Anterior cingulate cortex (tissue), 58 donors: ENCODE results near the gene VRK1.
"Not testable (repeated sequence)": the region's sequence is repeated elsewhere in the genome, so short reads cannot be mapped to it uniquely, and the experiment has no call there.

Experiments used
- DNase-seq, 58 donors: peaks; one replicate each; lab custom pipeline; 2025; lab: John Stamatoyannopoulos, UW

The VRK1 gene

GRCh38 chr14:96796851-96797581, at the start of gene VRK1:
TSS of gene VRK1 (plus strand) at chr14:96797382. CDS start at chr14:96833472, 36,090 bp downstream.
- peak; percentile 59 to 98 (median 94) for DNase-seq

GRCh38 chr14:96747608-96748007, 49.6 kb upstream of the VRK1 start:
- no peak for DNase-seq

GRCh38 chr14:96748362-96748761, 48.8 kb upstream of the VRK1 start:
- no peak for DNase-seq

- no peak for DNase-seq
Observed at GRCh38 chr14:96751505-96751904, 45.7 kb upstream of the VRK1 start.

GRCh38 chr14:96752125-96752524, 45.1 kb upstream of the VRK1 start:
- DNase-seq, result no peak

- DNase-seq, result no peak
Observed at GRCh38 chr14:96752594-96752993, 44.6 kb upstream of the VRK1 start.

- DNase-seq, result no peak
Observed at GRCh38 chr14:96754162-96754844, 42.9 kb upstream of the VRK1 start.

GRCh38 chr14:96754845-96755184, 42.4 kb upstream of the VRK1 start:
- DNase-seq, result peak in 10 of 58 donors; percentile 2 to 40 (median 12)

- no peak for DNase-seq
Observed at GRCh38 chr14:96756745-96757144, 40.4 kb upstream of the VRK1 start.

- no peak for DNase-seq
Observed at GRCh38 chr14:96757456-96757855, 39.7 kb upstream of the VRK1 start.

- no peak for DNase-seq
Observed at GRCh38 chr14:96761066-96761465, 36.1 kb upstream of the VRK1 start.

GRCh38 chr14:96762650-96763049, 34.5 kb upstream of the VRK1 start:
- DNase-seq, result peak in 2 of 58 donors; percentile 2 to 50

- DNase-seq, result no peak
Observed at GRCh38 chr14:96764012-96764411, 33.2 kb upstream of the VRK1 start.

- not testable (repeated sequence) for DNase-seq
Observed at GRCh38 chr14:96765205-96765604, 32.0 kb upstream of the VRK1 start.

GRCh38 chr14:96772929-96773328, 24.3 kb upstream of the VRK1 start:
- DNase-seq, result no peak

GRCh38 chr14:96776791-96777190, 20.4 kb upstream of the VRK1 start:
- no peak for DNase-seq

- DNase-seq, result no peak
Observed at GRCh38 chr14:96780500-96780899, 16.7 kb upstream of the VRK1 start.

- DNase-seq, result no peak
Observed at GRCh38 chr14:96781371-96781770, 15.8 kb upstream of the VRK1 start.

- DNase-seq, result no peak
Observed at GRCh38 chr14:96782436-96782835, 14.7 kb upstream of the VRK1 start.

GRCh38 chr14:96783043-96783914, 13.9 kb upstream of the VRK1 start:
- DNase-seq, result no peak

GRCh38 chr14:96783915-96784224, 13.3 kb upstream of the VRK1 start:
- DNase-seq, result peak in 1 of 58 donors; percentile 5
